Measurements from ENCODE around the gene PLA2R1.

DNA sequence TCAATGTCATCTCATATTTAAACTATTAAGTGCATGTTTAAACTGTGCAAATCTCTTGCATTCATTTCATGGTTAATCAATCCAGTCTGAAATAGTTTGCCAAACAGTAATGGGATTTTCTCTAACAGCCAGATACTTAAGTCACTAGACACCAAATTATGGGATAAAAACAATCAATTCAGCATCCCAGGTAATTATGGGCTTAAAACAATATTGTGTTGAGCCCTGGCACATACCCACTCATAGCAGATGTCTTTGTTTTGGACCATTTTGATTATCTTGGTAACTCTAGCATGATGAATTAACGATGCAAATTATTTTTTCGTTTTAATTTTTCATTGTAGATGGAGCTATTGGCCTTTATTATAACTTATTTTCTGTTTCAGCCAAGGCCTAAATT, 145.9 kb downstream of the PLA2R1 start:
- TF ChIP-seq, protein P1, sequence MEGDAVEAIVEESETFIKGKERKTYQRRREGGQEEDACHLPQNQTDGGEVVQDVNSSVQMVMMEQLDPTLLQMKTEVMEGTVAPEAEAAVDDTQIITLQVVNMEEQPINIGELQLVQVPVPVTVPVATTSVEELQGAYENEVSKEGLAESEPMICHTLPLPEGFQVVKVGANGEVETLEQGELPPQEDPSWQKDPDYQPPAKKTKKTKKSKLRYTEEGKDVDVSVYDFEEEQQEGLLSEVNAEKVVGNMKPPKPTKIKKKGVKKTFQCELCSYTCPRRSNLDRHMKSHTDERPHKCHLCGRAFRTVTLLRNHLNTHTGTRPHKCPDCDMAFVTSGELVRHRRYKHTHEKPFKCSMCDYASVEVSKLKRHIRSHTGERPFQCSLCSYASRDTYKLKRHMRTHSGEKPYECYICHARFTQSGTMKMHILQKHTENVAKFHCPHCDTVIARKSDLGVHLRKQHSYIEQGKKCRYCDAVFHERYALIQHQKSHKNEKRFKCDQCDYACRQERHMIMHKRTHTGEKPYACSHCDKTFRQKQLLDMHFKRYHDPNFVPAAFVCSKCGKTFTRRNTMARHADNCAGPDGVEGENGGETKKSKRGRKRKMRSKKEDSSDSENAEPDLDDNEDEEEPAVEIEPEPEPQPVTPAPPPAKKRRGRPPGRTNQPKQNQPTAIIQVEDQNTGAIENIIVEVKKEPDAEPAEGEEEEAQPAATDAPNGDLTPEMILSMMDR (conservative IDR thresholded peaks at IDR 0.05; ENCODE audit: low read length) = no peak
- TF ChIP-seq EZH2phosphoT487 (IDR thresholded peaks at IDR 0.05; ENCODE audit: borderline replicate concordance) = no peak

All from Loucy (cell line).